PC-3 (cell line): Measurements from ENCODE around the gene ZNF575.

Experiments
- CTCF ChIP-seq: fragments of 300-600 bp; sonication (generic); conservative IDR thresholded peaks from 2 replicates; pipeline ENCODE4 v1.5.1; 2017; ENCODE audit warnings: antibody characterized with exemption, low read depth, mild to moderate bottlenecking, low read length
- EZH2 ChIP-seq: fragments of 300-600 bp; sonication (generic); IDR thresholded peaks from one replicate; pipeline ENCODE4 v1.6.1; 2017; ENCODE audit warnings: antibody characterized with exemption, mild to moderate bottlenecking, low read length; ENCODE audit not compliant: unreplicated experiment
- EZH2phosphoT487 ChIP-seq: fragments of 300-600 bp; sonication (generic); IDR thresholded peaks from 2 replicates; pipeline ENCODE4 v1.6.1; 2018; ENCODE audit warnings: mild to moderate bottlenecking, antibody characterized with exemption, low read length, borderline replicate concordance

GRCh38 chr19:43572171-43572588, 39.2 kb downstream of the ZNF575 start:
- no peak for TF ChIP-seq CTCF
- TF ChIP-seq EZH2, result no peak
- TF ChIP-seq EZH2phosphoT487, result no peak
